ENCODE measurements around the gene TOM1L1.

GRCh38 chr17:54876656-54877195, 23.9 kb upstream of the TOM1L1 start:
- TF ChIP-seq CTCF (IDR thresholded peaks at IDR 0.05; ENCODE audit: low read depth, low read length, missing input control): no peak
- TF ChIP-seq NR2F2 (IDR thresholded peaks at IDR 0.05): no peak
- peak in 1 of 2 donors; percentile 12 for TF ChIP-seq RAD21 (IDR thresholded peaks at IDR 0.05)
- TF ChIP-seq TAF1 (conservative IDR thresholded peaks at IDR 0.05): no peak
- TF ChIP-seq EGR1 (IDR thresholded peaks at IDR 0.05; ENCODE audit: low read depth in 2 of 2): no peak
- TF ChIP-seq, protein P1, sequence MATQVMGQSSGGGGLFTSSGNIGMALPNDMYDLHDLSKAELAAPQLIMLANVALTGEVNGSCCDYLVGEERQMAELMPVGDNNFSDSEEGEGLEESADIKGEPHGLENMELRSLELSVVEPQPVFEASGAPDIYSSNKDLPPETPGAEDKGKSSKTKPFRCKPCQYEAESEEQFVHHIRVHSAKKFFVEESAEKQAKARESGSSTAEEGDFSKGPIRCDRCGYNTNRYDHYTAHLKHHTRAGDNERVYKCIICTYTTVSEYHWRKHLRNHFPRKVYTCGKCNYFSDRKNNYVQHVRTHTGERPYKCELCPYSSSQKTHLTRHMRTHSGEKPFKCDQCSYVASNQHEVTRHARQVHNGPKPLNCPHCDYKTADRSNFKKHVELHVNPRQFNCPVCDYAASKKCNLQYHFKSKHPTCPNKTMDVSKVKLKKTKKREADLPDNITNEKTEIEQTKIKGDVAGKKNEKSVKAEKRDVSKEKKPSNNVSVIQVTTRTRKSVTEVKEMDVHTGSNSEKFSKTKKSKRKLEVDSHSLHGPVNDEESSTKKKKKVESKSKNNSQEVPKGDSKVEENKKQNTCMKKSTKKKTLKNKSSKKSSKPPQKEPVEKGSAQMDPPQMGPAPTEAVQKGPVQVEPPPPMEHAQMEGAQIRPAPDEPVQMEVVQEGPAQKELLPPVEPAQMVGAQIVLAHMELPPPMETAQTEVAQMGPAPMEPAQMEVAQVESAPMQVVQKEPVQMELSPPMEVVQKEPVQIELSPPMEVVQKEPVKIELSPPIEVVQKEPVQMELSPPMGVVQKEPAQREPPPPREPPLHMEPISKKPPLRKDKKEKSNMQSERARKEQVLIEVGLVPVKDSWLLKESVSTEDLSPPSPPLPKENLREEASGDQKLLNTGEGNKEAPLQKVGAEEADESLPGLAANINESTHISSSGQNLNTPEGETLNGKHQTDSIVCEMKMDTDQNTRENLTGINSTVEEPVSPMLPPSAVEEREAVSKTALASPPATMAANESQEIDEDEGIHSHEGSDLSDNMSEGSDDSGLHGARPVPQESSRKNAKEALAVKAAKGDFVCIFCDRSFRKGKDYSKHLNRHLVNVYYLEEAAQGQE (IDR thresholded peaks at IDR 0.05): no peak
- TF ChIP-seq JUND (IDR thresholded peaks at IDR 0.05): no peak
- peak; percentile 41 for TF ChIP-seq SP1 (IDR thresholded peaks at IDR 0.05)
- TF ChIP-seq, protein P2, sequence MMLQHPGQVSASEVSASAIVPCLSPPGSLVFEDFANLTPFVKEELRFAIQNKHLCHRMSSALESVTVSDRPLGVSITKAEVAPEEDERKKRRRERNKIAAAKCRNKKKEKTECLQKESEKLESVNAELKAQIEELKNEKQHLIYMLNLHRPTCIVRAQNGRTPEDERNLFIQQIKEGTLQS (IDR thresholded peaks at IDR 0.05): no peak
- TF ChIP-seq, protein P3, sequence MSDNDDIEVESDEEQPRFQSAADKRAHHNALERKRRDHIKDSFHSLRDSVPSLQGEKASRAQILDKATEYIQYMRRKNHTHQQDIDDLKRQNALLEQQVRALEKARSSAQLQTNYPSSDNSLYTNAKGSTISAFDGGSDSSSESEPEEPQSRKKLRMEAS (IDR thresholded peaks at IDR 0.05): no peak
- TF ChIP-seq, protein P4, sequence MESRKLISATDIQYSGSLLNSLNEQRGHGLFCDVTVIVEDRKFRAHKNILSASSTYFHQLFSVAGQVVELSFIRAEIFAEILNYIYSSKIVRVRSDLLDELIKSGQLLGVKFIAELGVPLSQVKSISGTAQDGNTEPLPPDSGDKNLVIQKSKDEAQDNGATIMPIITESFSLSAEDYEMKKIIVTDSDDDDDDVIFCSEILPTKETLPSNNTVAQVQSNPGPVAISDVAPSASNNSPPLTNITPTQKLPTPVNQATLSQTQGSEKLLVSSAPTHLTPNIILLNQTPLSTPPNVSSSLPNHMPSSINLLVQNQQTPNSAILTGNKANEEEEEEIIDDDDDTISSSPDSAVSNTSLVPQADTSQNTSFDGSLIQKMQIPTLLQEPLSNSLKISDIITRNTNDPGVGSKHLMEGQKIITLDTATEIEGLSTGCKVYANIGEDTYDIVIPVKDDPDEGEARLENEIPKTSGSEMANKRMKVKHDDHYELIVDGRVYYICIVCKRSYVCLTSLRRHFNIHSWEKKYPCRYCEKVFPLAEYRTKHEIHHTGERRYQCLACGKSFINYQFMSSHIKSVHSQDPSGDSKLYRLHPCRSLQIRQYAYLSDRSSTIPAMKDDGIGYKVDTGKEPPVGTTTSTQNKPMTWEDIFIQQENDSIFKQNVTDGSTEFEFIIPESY (IDR thresholded peaks at IDR 0.05): no peak
- TF ChIP-seq YY1 (IDR thresholded peaks at IDR 0.05): no peak
- TF ChIP-seq HNF4A (conservative IDR thresholded peaks at IDR 0.05): peak; percentile 66 to 75
- no peak for TF ChIP-seq GABPA (IDR thresholded peaks at IDR 0.05 in 1 of 2, conservative IDR thresholded peaks at IDR 0.05 in 1 of 2)

All from liver (tissue), 3 donors.